Fibroblast of gingiva (primary cell): ENCODE results near the gene PLA2G5.

ENCODE experiments used
- DNase-seq: peaks from one replicate; pipeline ENCODE4 v3.0.0-alpha.2; 2011; ENCODE audit warnings: low read depth

The PLA2G5 gene

GRCh38 chr1:20068722-20069121 lies 1.3 kb upstream of the PLA2G5 start:
- no peak for DNase-seq

GRCh38 chr1:20070357-20070756 lies 363 bp downstream of the PLA2G5 start:
- DNase-seq, result no peak

- no peak for DNase-seq
Observed at GRCh38 chr1:20071416-20071815, 1.4 kb downstream of the PLA2G5 start.

GRCh38 chr1:20072771-20073170 lies 2.8 kb downstream of the PLA2G5 start:
- no peak for DNase-seq

- DNase-seq, result no peak
Observed at GRCh38 chr1:20073256-20073655, 3.3 kb downstream of the PLA2G5 start.

- DNase-seq, result no peak
Observed at GRCh38 chr1:20074055-20074724, 4.2 kb downstream of the PLA2G5 start.

GRCh38 chr1:20074725-20075171 lies 4.8 kb downstream of the PLA2G5 start:
- DNase-seq, result no peak

- DNase-seq, result no peak
Observed at GRCh38 chr1:20075345-20075744, 5.4 kb downstream of the PLA2G5 start.

GRCh38 chr1:20076223-20076622 lies 6.2 kb downstream of the PLA2G5 start:
- DNase-seq, result no peak

- DNase-seq, result no peak
Observed at GRCh38 chr1:20076710-20077461, 6.9 kb downstream of the PLA2G5 start.

GRCh38 chr1:20078171-20078651 lies 8.2 kb downstream of the PLA2G5 start:
- DNase-seq, result no peak

GRCh38 chr1:20078711-20079110 lies 8.7 kb downstream of the PLA2G5 start:
- DNase-seq, result no peak

- no peak for DNase-seq
Observed at GRCh38 chr1:20079661-20080305, 9.8 kb downstream of the PLA2G5 start.

GRCh38 chr1:20080441-20081352 lies 10.7 kb downstream of the PLA2G5 start:
- DNase-seq, result no peak

GRCh38 chr1:20081353-20081810 lies 11.4 kb downstream of the PLA2G5 start:
- no peak for DNase-seq

GRCh38 chr1:20082772-20083171 lies 12.8 kb downstream of the PLA2G5 start:
- no peak for DNase-seq

- DNase-seq, result no peak
Observed at GRCh38 chr1:20083178-20083944, 13.4 kb downstream of the PLA2G5 start.

- no peak for DNase-seq
Observed at GRCh38 chr1:20086800-20087199, 16.8 kb downstream of the PLA2G5 start.

- no peak for DNase-seq
Observed at GRCh38 chr1:20087668-20088067, 17.7 kb downstream of the PLA2G5 start.

- DNase-seq, result no peak
Observed at GRCh38 chr1:20089328-20090077, 19.5 kb downstream of the PLA2G5 start.
